ENCODE data around the gene BFSP2.
"Not testable (repeated sequence)": the region's sequence is repeated elsewhere in the genome, so short reads cannot be mapped to it uniquely, and the experiment has no call there.

The BFSP2 gene

DNA sequence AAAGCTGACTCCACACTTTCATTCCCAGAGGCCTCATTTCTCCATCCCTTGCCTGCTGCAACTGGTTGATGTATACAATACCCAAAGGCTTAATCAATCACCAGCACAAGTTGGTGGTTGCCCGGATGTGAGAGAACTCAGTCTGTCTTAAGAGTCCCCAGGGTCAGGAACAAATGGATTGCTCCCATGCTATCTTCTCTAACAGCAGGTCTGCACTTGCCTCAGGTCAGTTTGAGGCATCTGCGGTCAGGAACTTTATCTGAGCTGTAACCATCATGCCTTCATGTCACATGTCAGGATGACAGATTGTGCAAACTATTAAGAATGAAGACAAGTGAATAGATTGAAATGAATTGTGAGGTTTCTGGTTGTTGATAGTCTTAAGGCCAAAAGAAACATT is 56.1 kb downstream of the BFSP2 start:
- no peak for DNase-seq (ENCODE audit: low read depth, low spot score)

DNA sequence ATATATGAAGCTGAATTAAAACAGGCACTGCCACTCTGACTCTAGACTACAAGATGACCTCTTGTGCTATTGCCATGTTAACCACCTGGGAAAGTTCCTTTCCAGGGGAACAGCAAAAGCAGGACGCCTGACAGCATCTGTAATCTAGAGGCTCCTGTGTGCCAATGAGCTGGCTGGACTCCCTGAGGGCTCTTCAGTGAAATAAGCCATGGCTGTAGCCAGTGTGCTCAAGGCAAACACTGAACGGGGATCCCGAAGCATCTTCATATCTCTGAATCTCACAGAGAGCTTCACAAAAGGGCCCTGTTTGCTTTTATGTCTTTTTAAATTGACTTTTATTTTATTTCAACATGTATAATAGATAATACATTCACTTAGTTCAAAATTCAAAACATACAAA is 57.2 kb downstream of the BFSP2 start:
- DNase-seq (ENCODE audit: low read depth, low spot score), result no peak

DNA sequence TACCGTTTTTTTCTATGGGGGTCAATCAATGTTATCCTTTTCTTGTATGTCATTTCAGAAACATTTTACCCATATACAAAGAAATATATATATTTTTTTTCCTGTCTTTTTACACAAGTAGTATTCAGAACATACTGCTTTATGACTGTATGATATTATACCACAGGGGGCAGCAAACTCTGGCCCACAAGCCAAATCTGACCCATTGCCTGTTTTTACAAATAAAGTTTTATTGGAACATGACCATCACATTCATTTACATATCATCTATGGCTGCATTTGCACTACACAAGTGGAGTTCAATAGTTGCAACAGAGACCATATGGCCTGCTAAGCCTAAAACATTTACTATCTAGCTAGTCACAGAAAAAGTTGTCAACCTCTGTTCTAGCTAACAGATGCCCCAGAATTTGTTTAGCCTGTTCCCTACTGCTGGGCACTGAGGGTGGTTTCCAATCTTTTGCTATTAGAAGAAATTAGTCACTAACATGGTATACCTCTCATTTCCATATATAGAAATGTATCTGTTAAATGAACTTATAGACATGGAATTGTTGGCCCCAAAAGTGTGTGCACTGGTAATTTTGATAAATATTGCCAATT is 57.7 kb downstream of the BFSP2 start:
- DNase-seq (ENCODE audit: low read depth, low spot score), result no peak

DNA sequence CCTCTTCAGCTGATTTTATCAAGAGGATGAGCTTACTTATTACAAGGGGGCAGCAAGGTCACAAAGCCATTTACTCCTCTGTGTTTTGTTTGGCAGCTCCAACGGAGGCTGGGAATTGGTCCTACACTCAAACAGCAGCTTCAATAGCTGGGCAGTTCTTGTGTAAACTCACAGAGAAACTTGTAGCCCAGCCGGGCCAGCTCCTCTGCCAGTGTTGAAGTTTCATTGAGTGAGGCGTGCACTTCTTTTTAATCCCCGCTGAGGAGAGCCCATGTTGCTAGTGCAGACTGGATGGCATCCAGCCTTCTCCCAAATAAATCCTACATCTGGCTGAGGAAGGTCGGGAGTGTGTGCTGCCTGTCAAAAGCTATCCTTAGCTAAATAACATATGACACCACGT is 59.5 kb downstream of the BFSP2 start:
- DNase-seq (ENCODE audit: low read depth, low spot score), result no peak

DNA sequence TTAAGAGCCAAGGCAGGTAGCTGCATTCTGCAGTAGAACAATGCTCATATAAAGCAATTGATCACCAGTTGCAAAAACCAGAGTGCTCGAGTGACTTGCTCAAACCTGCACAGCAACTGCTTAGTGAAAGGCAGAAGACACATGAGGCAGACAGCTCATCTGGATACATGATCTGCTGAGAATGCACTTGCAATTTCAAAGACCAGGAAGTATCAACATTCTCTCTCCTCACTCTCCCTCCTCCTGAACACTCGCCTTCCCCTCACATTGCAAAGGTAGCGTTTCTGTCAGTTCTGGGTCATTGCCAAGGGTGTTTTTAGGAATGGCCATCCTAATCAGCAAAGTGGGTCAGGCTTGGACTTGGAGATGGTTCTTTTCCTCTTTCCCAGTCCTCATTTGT is 61.0 kb downstream of the BFSP2 start:
- DNase-seq (ENCODE audit: low read depth, low spot score), result no peak

DNA sequence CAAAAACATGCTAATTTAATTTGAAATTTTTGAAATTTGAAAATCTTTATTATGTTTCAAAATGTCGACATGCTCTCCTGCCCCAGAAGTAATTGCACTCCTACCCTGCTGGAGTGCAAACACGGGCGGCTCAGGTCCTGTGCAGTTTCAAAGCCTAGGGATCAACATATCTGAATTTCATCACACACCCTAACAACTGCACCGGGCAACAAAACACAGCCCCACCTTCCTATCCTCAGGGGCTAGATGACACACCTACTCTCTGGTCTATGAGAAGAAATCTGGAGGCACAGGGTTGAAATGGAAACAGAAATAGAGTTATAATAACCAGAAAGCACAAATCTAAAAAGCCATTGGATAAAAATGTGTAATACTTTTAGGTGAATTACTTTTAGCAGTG is 61.4 kb downstream of the BFSP2 start:
- DNase-seq (ENCODE audit: low read depth, low spot score), result no peak

DNA sequence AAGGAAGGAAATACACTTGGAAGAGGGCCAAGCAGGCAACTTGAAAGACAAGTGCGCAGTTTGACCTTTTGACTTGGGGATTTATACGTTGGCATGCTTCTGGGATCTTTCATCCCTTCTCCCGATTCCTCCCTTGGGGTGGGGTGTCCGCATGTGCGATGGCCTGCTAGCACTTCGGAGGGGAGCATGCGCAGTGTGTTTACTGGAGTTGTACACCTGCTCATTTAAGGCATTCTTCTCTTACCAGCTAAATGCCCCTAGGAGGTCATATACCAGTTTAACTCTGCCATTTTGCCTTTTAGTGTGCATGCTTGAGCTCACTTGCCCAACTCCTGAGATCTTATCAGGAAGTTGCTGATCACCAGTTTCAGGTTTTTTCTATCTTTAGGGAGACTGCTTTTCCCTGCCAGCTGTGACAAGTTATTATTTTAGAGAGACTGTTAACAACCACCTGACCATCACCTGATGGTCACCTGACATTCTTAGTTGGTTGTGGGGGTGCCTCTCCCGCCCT is 63.5 kb downstream of the BFSP2 start:
- DNase-seq (ENCODE audit: low read depth, low spot score), result no peak

DNA sequence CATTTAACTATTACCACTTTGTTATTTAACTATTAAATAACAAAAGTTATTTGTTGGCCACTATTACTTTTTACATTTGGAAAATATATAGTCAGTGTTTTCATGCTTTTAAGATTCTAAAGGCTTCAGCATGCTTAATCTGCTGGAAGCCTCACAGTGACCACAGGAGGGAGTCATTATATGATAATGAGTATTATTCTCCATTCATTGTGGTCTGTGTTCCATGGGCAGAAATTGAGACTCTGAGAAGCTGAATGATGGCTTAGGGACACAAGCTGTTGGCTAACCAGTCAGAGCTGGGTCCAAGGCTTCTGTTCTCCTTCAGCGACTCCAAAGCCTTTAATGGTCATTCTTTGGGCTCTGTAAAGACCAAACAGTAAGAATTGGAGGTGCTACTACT is 64.7 kb downstream of the BFSP2 start:
- DNase-seq (ENCODE audit: low read depth, low spot score), result no peak

DNA sequence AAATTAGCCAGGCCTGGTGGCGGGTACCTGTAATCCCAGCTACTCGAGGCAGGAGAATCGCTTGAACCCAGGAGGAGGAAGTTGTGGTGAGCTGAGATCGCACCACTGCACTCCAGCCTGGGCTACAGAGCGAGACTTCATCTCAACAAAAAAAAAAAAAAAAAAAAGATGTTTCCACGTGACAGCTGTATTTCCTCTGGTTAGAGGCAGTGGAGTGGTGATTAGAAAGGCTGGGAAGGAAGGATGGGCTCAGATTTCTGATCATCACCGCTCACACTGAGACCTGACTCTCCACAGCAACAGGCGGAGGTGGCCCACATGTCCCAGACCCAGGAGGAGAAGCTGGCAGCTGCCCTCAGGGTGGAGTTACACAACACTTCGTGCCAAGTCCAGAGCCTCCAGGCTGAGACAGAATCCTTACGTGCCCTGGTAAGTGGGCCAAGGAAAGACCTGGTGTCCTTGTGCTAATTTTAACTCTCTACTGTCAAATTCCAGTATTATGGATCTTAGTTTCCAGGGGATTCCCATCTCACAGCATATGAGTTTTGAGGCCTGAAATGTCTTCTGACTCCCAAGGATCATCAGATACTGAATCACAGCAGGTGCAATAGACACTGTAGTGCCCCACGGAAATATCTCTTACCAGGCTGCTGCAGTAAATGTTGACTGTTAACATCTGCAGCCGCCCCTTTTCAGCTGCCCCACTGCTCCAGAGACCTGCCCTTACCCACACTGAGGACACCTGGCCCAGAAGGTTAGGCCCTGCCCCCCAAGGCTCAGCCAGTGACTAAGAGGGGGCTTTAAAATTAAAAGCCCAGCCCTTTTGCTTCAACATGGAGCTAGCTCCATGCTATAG is 66.9 kb downstream of the BFSP2 start:
- no peak for DNase-seq (ENCODE audit: low read depth, low spot score)

DNA sequence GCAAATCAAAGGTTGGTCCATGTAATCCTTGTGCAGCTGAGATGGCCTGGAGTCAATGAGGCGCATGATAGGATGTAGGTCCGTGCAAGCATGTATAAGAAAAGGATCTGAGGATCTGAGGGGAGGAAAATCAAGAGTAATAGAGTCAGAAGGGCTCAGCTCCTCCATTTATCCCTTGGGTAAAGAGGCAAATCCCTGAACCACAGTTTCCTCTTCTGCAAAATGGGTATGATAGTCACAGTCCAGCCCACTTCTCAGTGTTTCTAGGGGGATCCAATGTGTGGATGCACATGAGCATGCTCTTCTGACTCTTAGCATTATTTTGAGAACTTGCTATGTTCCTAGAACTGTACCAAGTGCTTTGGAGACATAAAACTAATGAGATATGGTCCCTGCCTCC is 67.9 kb downstream of the BFSP2 start:
- DNase-seq (ENCODE audit: low read depth, low spot score), result no peak

DNA sequence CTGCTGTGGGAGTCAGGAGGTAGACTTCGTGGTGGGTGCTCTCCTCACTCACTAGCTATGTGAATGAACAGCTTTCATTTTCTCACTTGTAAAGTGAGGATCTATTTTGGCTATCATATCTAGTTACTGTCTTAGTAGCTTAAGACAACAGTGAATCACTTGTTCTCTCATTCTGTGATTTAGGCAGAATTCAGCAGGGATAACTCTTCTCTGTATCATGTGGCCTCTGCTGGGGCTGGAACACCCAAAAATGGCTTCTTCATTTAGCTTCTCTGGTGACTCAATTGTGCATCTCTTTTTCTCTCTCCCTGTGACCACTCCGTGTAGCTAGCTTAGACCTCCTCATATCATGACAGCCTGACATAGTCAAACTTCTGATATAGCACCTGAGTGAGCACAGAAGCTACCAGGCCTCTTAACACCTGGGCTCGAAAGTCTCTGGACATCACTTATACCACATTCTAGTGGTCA is 68.4 kb downstream of the BFSP2 start:
- DNase-seq (ENCODE audit: low read depth, low spot score), result no peak

DNA sequence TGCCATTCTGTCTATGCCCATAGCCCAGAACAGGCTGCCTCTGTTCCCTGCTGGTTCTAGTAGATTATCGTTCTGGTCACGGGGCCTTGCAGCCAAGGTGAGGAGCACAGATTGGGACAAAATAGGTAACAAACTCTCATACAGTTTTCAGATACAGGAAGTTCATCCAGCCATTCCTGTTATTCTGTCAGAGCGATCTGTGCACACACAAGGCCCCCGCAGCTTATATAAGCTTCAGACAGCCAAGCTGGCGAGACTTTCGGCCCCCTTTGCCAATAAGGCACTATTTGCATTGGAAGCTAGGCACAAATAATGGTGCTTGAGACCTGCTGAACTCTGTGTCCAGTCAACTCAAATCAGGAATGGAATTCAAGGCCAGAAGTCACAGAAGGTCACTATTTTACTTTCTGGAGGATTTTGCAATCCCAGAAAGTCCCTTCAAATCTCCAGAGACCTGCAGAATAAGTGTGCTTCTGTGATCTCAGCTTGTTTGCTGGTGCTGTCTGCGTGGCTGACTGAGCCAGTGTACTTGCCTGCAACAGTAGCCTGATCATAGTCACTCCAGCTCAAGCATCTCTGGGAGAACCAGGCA is 69.4 kb downstream of the BFSP2 start:
- DNase-seq (ENCODE audit: low read depth, low spot score), result no peak

DNA sequence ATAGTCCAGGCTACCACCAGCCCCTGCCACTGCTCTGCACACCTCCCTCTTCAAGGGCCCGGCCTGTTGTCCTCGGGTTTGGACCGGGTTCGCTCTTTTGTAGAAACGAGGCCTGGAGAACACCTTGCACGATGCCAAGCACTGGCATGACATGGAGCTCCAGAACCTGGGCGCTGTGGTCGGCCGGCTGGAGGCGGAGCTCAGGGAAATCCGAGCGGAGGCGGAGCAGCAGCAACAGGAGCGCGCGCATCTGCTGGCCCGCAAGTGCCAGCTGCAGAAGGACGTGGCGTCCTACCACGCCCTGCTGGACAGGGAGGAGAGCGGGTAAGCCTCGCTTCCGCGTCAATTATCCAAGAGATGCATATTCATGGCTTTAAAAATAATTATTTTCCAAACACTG is 72.4 kb downstream of the BFSP2 start:
- no peak for DNase-seq (ENCODE audit: low read depth, low spot score)

DNA sequence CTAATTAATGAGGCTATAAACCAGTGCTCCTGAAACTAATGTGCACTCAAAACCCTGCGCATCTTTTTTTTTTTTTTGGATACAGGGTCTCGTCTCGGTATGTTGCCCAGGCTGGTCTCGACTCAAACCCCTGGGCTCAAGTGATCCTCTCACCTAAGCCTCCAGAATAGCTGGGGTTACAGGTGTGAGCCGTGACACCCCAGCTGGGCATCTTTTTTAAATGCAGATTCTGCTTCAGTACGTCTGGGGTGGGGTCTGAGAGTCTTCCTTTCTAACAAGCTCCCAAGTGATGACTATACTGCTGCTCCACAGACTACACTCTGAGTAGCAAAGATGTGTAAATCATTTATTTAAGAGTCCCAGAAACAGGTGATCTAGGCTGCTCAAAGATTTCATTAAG is 73.0 kb downstream of the BFSP2 start:
- DNase-seq (ENCODE audit: low read depth, low spot score), result no peak

DNA sequence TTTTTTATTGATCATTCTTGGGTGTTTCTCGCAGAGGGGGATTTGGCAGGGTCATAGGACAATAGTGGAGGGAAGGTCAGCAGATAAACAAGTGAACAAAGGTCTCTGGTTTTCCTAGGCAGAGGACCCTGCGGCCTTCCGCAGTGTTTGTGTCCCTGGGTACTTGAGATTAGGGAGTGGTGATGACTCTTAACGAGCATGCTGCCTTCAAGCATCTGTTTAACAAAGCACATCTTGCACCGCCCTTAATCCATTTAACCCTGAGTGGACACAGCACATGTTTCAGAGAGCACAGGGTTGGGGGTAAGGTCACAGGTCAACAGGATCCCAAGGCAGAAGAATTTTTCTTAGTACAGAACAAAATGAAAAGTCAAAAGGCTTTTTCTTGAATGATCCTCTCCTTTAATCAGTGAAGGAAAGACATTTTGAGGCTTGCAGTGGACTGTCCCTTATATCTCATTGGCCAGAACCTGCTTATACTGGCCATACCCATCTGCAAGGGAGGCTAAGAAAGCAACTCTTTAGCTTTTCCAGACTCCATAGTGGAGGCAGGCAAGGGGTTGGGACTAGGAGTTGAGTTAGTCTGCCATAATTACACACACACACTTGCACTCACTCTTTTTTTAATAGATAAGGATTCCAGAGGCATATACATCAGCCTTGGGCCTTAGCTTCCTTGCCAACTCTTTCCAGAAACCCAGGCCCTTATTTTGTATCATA is 73.8 kb downstream of the BFSP2 start:
- not testable (repeated sequence) for DNase-seq (ENCODE audit: low read depth, low spot score)

DNA sequence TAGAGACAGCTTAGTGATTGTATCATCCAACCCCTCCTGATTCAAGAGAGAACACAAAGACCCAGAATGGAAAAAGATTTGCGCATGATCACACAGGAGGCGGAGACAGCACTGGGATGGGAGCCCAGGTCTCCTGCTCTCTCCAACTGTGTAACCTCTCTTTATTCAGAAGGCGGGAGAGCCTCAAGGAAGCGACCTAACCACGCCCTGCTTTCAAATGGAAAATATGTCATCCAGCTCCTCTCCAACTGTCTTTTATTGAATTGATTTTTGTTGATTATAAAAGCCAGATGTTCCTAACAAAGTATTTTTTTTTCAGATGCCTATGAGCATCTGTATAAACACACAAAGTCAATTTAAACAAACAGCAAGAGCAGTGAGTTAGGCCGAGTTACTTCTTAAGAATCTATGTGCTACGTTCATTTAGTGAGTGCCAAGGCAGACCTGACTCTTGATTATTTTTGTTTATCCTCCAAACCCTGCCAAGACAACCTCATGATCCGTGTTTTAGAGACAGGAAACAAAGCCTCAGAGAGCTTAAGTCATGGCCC is 74.5 kb downstream of the BFSP2 start:
- DNase-seq (ENCODE audit: low read depth, low spot score), result no peak

DNA sequence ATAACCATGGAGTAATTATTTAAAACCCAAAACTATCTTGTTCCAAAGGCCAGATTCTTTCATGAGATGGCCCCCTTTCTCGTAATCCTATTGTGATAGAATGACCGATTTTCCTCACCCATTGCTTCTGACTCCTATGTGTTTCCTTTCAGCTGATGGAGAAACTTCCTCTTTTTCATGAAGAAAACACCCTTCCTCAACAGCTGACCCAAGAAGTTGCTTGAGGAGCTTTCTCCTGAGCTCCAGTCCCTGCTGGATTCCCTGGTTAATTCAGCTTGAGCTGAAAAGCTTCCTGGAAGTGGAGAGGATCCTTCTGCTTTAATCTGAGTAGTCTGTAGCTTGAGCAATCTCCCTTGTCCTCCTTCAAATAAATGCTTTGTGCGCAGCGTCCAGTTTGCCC is 75.0 kb downstream of the BFSP2 start:
- no peak for DNase-seq (ENCODE audit: low read depth, low spot score)

DNA sequence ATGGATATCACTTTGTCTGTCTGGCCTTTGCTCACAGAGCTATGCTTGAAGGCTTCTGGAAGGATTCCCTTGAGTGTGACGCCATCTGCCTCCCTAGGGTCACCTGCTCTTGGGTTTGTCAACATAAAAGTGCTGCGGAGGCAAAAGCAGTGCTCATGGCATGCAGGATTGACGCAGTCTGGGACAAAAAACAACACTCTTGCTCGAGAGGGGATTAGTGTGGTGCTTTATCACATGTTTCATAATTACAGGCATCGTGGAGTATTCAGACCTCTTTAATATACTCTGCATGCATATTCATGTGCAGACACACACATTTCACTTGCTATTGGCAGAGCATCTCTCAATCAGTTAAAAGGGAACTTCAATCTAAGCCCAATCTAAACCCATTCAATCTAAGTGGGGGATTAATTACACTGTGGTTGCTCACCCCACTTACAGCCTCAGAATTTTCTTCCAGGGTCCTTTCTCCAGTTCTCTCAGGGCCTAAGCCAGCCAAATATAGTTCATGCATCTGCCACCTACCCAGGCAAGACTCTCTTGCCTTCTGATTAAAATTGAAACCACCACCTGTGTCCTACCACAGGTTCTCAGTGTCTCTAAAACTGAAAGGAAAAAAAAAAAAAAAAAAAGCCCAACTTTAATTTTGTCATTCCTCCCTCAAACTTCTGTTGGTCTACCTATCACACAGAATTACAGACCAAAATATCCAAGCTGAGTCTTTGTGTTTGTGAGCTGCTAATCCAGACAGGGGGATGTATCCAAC is 75.6 kb downstream of the BFSP2 start:
- no peak for DNase-seq (ENCODE audit: low read depth, low spot score)

DNA sequence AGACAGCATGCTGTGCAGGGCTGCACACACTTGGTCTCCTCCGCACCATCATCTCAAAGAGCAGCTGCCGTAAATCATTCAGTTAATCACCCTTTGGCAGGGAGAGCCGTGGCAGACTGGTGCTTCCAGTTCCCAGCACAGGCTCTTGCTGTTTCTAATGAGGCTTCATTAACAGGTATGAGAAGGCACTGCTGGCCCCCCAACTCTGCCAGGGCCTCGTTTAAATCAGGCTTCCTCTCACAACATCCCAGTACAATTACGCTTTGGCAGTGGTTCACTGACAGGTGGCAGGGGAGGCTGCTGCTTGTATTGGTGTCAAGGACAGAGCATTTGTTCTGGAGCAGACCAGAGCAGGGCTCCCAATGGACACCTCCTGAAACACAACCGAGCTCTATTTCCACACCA is 77.1 kb downstream of the BFSP2 start:
- DNase-seq (ENCODE audit: low read depth, low spot score), result no peak

DNA sequence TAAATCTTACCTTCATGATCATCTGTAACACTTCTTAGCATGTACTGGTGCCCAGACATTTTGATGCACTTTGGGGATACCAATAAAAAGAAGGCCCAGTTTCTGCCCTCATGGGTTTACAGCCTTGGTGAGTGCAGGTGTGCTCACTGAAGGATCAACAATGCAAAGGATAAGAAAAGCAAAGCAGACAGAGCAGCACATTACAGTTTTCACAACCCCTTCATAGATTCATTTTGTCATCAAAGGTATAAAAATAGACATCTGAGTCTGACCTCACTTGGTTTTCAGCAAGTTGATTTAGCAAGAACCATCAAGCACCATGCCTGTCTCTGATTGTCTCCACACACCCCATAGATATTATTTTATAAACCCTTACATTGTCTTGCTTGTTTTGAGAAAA is 77.6 kb downstream of the BFSP2 start:
- DNase-seq (ENCODE audit: low read depth, low spot score), result no peak

DNA sequence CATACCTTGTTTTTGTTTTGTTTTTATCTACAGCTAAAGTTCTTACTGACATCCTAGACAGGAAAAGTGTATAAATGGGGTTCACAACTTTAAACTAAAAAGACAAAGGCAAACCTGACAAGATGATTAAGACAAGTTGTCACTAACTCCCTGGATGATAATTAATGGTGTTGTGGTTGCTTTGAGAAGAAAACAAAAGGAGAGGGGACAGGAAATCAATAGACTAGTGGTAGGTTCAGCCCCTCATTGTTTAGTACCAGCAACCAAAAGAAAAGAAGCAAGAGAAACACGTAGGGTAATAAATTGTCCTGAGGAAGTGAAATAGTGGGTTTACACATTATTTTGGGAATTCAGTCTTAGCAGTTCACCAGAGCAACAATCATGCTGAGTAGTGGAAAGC is 78.8 kb downstream of the BFSP2 start:
- DNase-seq (ENCODE audit: low read depth, low spot score), result no peak

Data from activated naive CD8-positive, alpha-beta T cell treated with anti-CD3 and anti-CD28 coated beads, Interleukin-2, amount 50 U/mL, for 16 hours (primary cell).